GM23248 (cell line): ENCODE results near the gene TICAM2. TPM values are rescaled to one million over a fixed set of nuclear protein-coding genes. Genes with fewer than 3 reads are reported as not detected.
A peak's percentile ranks its signal among the peaks of the same experiment; 100 is the strongest.

ENCODE experiments used
- DNase-seq: peaks from one replicate; pipeline ENCODE4 v3.0.0-alpha.2; 2015
- H2AFZ ChIP-seq: fragments of 200-600 bp; sonication (generic); 2 replicates; pipeline ENCODE4 v1.6.1; 2016; ENCODE audit warnings: antibody characterized with exemption
- H3F3A ChIP-seq: fragments of 200-600 bp; sonication (generic); 2 replicates; pipeline ENCODE4 v1.6.1; 2016; ENCODE audit warnings: mild to moderate bottlenecking, antibody characterized with exemption, mixed run types; ENCODE audit not compliant: insufficient read depth
- H3K27ac ChIP-seq: fragments of 200-600 bp; sonication (generic); 2 replicates; pipeline ENCODE4 v1.5.1; 2016; ENCODE audit warnings: mild to moderate bottlenecking
- H3K27me3 ChIP-seq: fragments of 200-600 bp; sonication (generic); replicated peaks from 2 replicates; pipeline ENCODE4 v1.6.1; 2016; ENCODE audit warnings: mild to moderate bottlenecking; ENCODE audit not compliant: insufficient read depth
- H3K36me3 ChIP-seq: fragments of 200-600 bp; sonication (generic); 2 replicates; pipeline ENCODE4 v1.6.1; 2016; ENCODE audit warnings: low read depth, mild to moderate bottlenecking
- H3K4me1 ChIP-seq: fragments of 200-600 bp; sonication (generic); 2 replicates; pipeline ENCODE4 v1.6.1; 2016; ENCODE audit warnings: mild to moderate bottlenecking; ENCODE audit not compliant: insufficient read depth
- H3K4me2 ChIP-seq: fragments of 200-600 bp; sonication (generic); one replicate; pipeline ENCODE4 v1.6.1; 2016; ENCODE audit warnings: mild to moderate bottlenecking; ENCODE audit not compliant: unreplicated experiment
- H3K4me3 ChIP-seq: fragments of 200-600 bp; sonication (generic); 2 replicates; pipeline ENCODE4 v1.5.1; 2016; ENCODE audit warnings: mild to moderate bottlenecking
- H3K79me2 ChIP-seq: fragments of 200-600 bp; sonication (generic); 2 replicates; pipeline ENCODE4 v1.6.1; 2016; ENCODE audit warnings: mild to moderate bottlenecking; ENCODE audit not compliant: insufficient read depth
- H3K9ac ChIP-seq: fragments of 200-600 bp; sonication (generic); 2 replicates; pipeline ENCODE4 v1.6.1; 2016; ENCODE audit warnings: mild to moderate bottlenecking
- H3K9me2 ChIP-seq: fragments of 200-600 bp; sonication (generic); 2 replicates; pipeline ENCODE4 v1.6.1; 2016; ENCODE audit warnings: mixed run types, mild to moderate bottlenecking, moderate library complexity; ENCODE audit not compliant: insufficient read depth
- H3K9me3 ChIP-seq: fragments of 200-600 bp; sonication (generic); one replicate; pipeline ENCODE4 v1.6.1; 2017; ENCODE audit warnings: low read depth
- H4K20me1 ChIP-seq: fragments of 200-600 bp; sonication (generic); 2 replicates; pipeline ENCODE4 v1.6.0; 2016; ENCODE audit not compliant: insufficient read depth
- EZH2 ChIP-seq: fragments of 200-600 bp; sonication (generic); IDR thresholded peaks from 2 replicates; pipeline ENCODE4 v1.6.1; 2018; ENCODE audit warnings: antibody characterized with exemption, mild to moderate bottlenecking; ENCODE audit not compliant: insufficient read depth, poor library complexity, severe bottlenecking
- EZH2phosphoT487 ChIP-seq: fragments of 200-600 bp; sonication (generic); IDR thresholded peaks from 2 replicates; pipeline ENCODE4 v1.6.1; 2018; ENCODE audit warnings: antibody characterized with exemption, moderate library complexity, mild to moderate bottlenecking, low read depth; ENCODE audit not compliant: insufficient read depth
- WGBS, 2 experiments: methylation state at CpG; one replicate each; pipeline ENCODE4 v1.1.6; 2015 to 2017; ENCODE audit warnings: low lambda C conversion rate in 2 of 2, low coverage in 1 of 2; ENCODE audit errors: missing lambda C conversion rate in 2 of 2; 5-methylcytosine and 5-hydroxymethylcytosine counted together
- in situ Hi-C: fragments of 300-500 bp; cut with MboI; formaldehyde crosslinking; loops from 2 replicates; pipeline ENCODE4 v1.15.0; 2020
- polyA plus RNA-seq: library from polyadenylated mRNA; unstranded; fragments of >200 nt; fragmentation: Nextera tagmentation; extraction: Ambion mirVana; gene quantifications from 2 replicates; pipeline ENCODE4 v1.2.1, GENCODE V29; 2016
- total RNA-seq: library from RNA; depleted of rRNA; stranded (reverse); fragments of >200 nt; shearing (Covaris generic); gene quantifications from 2 replicates; pipeline ENCODE4 v1.2.3, GENCODE V29; 2014; rRNA removed

TICAM2 gene
- total and polyA plus RNA-seq, 2 experiments from 2014 or later = 1.9 to 11.3 TPM

DNA sequence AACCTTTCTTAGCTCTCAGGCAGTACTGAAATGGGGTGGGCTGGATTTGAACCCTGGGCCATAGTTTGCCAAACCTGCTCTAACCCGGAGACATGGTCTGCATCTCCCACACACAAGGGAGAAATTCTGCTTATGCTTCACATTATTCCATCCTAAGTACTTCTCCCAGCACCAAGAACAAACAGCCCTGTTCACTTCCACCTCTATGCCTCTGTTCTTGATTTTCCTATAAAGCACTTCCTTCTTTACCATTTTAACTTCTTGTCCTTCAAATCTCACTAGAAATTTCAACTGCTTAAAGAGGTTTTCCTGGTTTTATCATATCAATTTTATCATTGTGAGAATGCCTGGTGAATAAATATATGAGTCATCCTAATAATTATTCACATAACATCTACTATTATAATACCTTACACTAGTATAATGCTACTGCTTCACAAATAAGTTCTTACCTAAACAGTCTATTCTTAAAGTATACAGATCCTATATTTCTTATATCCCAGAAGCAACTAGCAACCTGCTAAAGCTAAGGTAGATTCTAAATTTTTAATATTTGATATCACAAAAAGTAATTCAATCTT is 70.4 kb downstream of the TICAM2 start:
- Histone ChIP-seq H3K79me2 (peaks cover 100% of the 10 kb centered on the region), H3K27ac (no peak overlapping the region), H3K9ac (no peak overlapping the region), H4K20me1 (peaks cover 17% of the 10 kb centered on the region; the same call in 1 of the 2 replicates), H3K4me3 (no peak overlapping the region), H3F3A (peaks cover 14% of the 10 kb centered on the region; the same call in 1 of the 2 replicates), H3K9me3 (no peaks in the 10 kb centered on the region), H3K36me3 (peaks cover 33% of the 10 kb centered on the region), H3K27me3 (no peaks in the 10 kb centered on the region), H3K4me2 (no peak overlapping the region), H3K9me2 (no peaks in the 10 kb centered on the region), H3K4me1 (peaks cover 47% of the 10 kb centered on the region), H2AFZ (no peak overlapping the region)
- WGBS, 2 experiments = 93 to 100% methylated on average over 1 of the region's 1 CpG
- DNase-seq = no peak
- in situ Hi-C loops = no loop called here
- TF ChIP-seq EZH2phosphoT487 = no peak
- no peak for TF ChIP-seq EZH2

DNA sequence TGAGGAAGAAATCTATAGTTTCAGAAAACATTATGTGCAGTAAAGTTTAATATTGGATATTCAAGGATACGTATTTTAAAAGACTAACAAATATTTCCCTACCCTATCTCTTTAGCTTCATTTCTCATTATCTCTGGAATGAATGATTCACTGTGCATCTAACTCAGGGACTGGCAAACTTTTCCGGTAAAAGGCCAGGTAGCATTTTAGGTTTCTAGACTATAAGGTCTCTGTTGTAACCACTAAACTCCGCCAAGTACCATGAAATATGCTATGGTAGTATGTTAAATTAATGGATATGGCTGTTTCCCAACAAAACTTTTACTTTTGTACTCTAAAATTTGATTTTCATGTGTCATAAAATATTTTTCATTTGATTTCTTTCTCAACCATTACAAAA is 70.9 kb downstream of the TICAM2 start:
- no peak for DNase-seq
- Histone ChIP-seq H3K4me3 (no peak overlapping the region), H2AFZ (no peak overlapping the region), H3K4me1 (peaks cover 47% of the 10 kb centered on the region), H4K20me1 (peaks cover 17% of the 10 kb centered on the region; the same call in 1 of the 2 replicates), H3K9ac (no peak overlapping the region), H3K9me3 (no peaks in the 10 kb centered on the region), H3F3A (peaks cover 14% of the 10 kb centered on the region; the same call in 1 of the 2 replicates), H3K4me2 (no peak overlapping the region), H3K36me3 (peaks cover 33% of the 10 kb centered on the region), H3K27me3 (no peaks in the 10 kb centered on the region), H3K9me2 (no peaks in the 10 kb centered on the region), H3K79me2 (peaks cover 100% of the 10 kb centered on the region), H3K27ac (no peak overlapping the region)
- WGBS, 2 experiments = 94 to 97% methylated on average over 3 of the region's 3 CpGs
- no peak for TF ChIP-seq EZH2phosphoT487
- TF ChIP-seq EZH2 = no peak
- in situ Hi-C loops = no loop called here

DNA sequence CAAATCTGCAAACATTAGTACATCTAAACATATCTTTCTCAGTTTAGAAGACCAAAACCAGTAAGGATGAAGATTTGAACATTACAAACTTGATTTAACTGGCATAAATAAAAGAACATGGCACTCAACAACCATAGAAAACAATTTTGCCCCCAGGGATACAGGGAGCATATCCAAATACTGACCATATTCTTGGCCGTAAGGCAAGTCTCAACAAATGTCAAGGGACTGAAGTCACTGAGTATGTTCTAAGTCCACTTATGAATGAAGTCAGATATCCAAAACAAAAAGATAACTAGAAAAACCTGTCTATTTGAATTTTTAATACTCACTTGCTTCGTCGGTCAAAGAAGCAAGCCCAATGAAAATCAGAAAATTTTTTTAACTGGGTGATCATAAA is 71.9 kb downstream of the TICAM2 start:
- no peak overlapping the region for H3K4me2 ChIP-seq
- H4K20me1 ChIP-seq = peaks cover 17% of the 10 kb centered on the region; the same call in 1 of the 2 replicates

More for the DNA sequence above, 71.9 kb downstream of the TICAM2 start:
- Histone ChIP-seq H3K27ac (no peak overlapping the region), H3K9me2 (no peaks in the 10 kb centered on the region), H3F3A (peaks cover 11% of the 10 kb centered on the region; the same call in 1 of the 2 replicates), H2AFZ (no peak overlapping the region), H3K79me2 (peaks cover 100% of the 10 kb centered on the region), H3K4me3 (no peak overlapping the region), H3K9ac (no peak overlapping the region), H3K36me3 (peaks cover 24% of the 10 kb centered on the region), H3K9me3 (no peaks in the 10 kb centered on the region), H3K4me1 (peaks cover 54% of the 10 kb centered on the region), H3K27me3 (no peaks in the 10 kb centered on the region)
- peak; percentile 31 for DNase-seq
- in situ Hi-C loops = no loop called here
- WGBS, 2 experiments = 53 to 62% methylated on average over 3 of the region's 3 CpGs
- no peak for TF ChIP-seq EZH2phosphoT487
- no peak for TF ChIP-seq EZH2

Other genes with a start within 250 kb of the TICAM2 start
- 16.5 and 18.3 TPM in 2 replicates for gene FEM1C, start 57.7 kb downstream of the TICAM2 start, total RNA-seq
- gene FEM1C, start 57.7 kb downstream of the TICAM2 start, polyA plus RNA-seq = 11.2 and 12.0 TPM in 2 replicates
- gene TMED7, start 23.6 kb upstream of the TICAM2 start, total RNA-seq = 152 and 163 TPM in 2 replicates
- gene TMED7, start 23.6 kb upstream of the TICAM2 start, polyA plus RNA-seq = 97.7 and 98.7 TPM in 2 replicates
- gene CDO1, start 214.2 kb upstream of the TICAM2 start, total RNA-seq = 0.89 and 4.3 TPM in 2 replicates
- 2.1 and 2.2 TPM in 2 replicates for gene CDO1, start 214.2 kb upstream of the TICAM2 start, polyA plus RNA-seq
- 57.2 and 70.2 TPM in 2 replicates for gene ATG12, start 239.1 kb upstream of the TICAM2 start, total RNA-seq
- 121 and 126 TPM in 2 replicates for gene ATG12, start 239.1 kb upstream of the TICAM2 start, polyA plus RNA-seq
- 430 and 550 TPM in 2 replicates for gene AP3S1, start 239.5 kb upstream of the TICAM2 start, total RNA-seq
- 300 and 303 TPM in 2 replicates for gene AP3S1, start 239.5 kb upstream of the TICAM2 start, polyA plus RNA-seq